DMS114 treated with DMSO at 0.1 percent for 48 hours (cell line): ENCODE measurements around the gene PDE2A.

ENCODE experiments used
- DNase-seq: peaks from one replicate; lab custom pipeline; 2025; ENCODE audit not compliant: unreplicated experiment; lab: John Stamatoyannopoulos, UW

PDE2A gene

DNA sequence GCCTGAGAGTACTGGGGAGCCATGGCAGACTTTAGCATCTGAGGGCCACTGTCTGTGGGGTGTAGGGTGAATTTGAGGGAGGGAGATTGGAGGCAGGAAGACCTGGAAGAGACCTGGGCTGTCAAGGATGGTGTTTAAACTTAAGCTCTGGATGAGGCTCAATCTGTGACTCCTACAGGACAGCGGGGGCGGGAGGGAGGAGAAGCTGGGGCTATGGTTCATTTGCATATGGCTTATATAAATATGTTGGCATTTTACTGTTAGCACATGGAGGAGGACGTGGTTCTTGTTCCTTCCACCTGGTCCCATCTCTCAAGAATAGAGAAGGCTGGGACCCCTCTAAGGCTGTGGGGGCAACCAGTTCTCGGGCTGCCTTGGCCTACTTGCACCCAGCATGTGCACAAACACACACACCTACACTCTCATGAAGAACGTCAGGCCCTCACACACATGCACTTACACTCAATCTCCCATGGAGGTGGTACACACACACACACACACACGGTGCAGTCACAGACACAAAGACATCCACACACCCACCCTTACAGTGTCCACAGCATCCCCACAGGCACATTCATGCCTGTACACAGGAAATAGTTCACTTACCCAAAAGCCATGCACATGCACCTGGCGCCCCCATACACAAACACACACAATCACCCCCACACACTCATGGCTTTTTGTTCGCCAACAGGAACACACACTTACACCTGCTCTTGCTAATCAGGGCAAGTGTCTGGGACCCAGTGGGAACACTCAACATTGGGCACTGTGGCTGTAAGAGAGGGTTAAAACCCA is 81.3 kb downstream of the PDE2A start:
- DNase-seq = no peak

DNA sequence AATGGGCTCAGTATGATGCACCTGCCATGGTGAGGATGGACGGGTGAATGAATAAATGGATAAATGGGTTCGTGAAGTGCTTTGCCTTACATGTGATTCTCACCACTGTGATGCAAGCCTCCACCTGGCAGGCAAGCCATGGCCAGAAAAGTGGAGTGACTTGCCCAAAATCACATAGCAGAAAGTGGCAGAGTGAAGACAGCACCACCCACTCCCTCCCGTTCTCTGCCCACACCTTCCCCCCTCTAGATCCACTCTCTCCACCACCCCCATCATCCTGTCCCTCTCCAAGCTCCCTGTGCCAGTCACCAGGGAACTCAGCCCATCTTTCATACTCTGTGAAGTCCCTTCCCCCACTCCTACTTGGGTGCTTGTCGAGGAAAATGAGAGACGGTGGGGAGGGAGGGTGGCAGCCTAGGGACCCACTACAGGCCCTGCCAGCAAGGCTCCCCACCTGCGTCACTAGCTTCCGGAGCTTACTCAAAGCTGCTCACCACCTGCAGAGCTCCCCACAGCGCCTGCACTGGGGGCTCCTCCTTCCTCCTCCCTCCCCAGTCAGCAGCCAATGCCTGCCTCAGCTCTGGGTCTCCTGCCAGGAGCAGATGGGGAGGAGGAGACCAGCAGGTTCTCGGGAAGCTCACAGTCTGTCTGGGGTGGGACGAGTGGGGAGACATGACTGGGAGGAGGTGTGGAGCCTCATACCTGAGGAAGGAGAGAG is 82.3 kb downstream of the PDE2A start:
- no peak for DNase-seq

DNA sequence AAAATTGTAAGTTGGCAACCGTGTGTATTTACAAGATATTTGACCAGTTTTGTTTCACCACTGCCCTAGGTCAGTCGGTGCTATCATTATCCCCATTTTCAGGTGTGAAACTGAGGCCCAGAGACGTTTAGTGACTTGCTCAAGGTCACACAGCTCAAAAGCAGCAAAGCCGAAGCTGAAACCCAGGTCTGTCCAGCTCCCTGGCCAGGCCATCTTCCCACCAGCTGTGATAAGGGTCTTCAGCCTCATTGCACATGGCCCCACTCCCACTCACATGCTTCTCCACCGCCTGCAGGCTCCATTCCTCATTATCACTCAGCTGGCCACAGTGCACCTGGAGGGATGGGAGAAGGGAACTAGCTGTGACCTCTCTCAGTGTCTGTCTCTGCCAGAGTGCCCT is 83.2 kb downstream of the PDE2A start:
- DNase-seq = no peak

- no peak for DNase-seq
Measured at GRCh38 chr11:72589802-72590761, 84.1 kb downstream of the PDE2A start.

- DNase-seq = no peak
Measured at GRCh38 chr11:72588421-72589410, 85.5 kb downstream of the PDE2A start.

- DNase-seq = no peak
Measured at GRCh38 chr11:72587696-72588095, 86.5 kb downstream of the PDE2A start.

- no peak for DNase-seq
Measured at GRCh38 chr11:72586321-72587090, 87.7 kb downstream of the PDE2A start.

- peak; percentile 20 for DNase-seq
Measured at GRCh38 chr11:72585762-72586311, 88.4 kb downstream of the PDE2A start.

DNA sequence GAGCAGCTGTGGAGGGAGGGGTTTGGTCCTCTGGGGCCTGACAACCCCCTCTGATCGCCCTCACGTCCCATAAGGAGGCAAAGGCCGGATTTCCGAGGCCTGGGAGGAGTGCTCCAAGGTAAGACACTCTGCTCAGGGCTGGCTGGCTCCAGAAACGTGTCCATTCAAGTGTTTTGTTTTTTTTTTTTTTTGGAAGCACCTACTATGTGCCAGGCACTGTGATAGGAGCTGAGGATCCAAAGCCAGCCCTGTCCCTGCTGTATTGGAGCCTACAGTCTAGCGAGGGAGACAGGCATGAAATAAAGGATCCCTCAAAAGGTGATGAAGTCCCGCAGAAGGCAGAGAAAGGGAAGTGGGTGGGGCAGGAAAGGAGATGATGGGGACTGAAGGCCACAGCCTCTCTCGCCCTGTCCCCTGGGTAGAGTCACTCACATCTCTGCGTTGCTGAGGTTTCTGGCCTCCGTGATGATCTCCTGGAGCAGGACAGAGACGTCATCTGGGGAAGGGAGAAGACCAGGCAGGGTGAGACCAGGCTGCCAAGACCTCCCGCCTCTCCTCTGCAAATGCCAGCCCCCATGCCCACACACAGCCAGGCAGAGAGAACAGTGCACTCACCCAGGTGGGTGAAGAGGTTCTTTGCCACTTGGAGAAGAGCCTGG is 89.2 kb downstream of the PDE2A start:
- no peak for DNase-seq

- no peak for DNase-seq
Measured at GRCh38 chr11:72584293-72584938, 89.8 kb downstream of the PDE2A start.

DNA sequence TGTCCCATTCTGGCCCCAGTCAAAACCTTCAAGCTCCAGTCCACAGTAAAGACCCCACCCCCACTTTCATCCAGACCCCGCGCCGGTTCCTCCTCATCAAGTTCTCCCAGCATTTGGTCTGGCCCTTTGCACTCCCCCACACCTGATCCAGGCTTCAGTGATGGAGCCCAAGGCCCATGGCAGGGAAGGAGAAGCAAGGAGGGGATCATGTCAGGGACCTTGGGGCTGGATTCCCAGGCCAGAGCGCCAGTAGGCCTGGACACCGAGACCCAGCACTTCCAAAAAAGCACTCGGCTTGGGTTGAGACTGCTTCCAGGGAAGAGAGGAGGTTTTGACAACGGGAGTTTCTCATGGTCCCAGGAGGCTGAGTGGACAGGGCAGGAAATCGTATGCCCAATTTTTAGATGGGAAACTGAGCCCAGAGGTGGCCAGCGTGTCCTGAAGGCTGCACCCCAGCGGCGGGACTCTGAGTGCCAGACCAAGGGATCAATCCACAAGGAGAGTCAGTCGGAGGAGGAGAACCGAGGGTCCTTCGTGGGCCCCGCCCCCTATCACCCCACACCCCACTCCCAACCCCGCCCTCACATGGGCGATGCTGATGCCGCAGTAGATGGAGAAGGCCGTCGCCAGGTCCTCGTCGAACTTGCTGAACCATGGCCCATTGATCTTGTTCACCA is 90.5 kb downstream of the PDE2A start:
- no peak for DNase-seq

DNA sequence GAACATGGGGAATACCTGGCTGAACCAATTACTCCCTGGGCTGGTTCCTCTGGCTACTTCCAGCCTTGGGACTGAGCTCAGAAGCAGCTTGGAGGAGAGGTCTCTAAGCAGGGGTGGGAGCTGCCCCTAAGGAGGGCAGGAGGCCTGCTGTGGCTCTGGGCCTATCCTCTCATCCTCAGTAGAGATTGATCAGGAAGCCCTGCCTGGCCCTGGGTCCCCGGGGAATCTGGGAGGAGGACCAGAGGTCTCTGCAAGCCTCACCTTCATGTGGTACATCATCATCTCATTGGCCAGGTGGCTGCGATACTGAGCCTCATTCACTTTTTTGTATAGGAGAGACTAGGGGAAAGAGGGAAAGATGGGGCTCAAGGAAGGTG is 91.1 kb downstream of the PDE2A start:
- no peak for DNase-seq

- no peak for DNase-seq
Measured at GRCh38 chr11:72582206-72583176, 91.7 kb downstream of the PDE2A start.

DNA sequence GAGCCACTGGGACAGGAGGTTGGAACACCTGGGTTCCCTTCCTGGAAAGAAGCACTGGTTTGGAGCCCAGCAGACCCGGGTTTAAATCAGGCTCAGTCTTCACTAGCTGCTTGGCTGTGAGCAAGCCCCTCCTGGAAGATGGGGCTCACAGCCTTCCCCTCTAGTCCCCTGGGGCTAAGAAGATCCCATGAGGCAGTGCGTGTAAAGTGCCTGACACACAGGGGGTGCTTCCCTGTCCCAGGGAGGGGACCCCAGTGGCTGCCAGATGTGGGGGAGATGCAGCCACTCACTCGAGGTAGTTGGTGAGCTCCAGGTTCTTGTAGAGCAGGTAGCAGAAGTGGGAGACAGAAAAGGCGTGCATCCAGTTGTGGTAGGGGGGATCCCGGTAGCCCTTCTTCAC is 93.2 kb downstream of the PDE2A start:
- DNase-seq = no peak

- no peak for DNase-seq
Measured at GRCh38 chr11:72580642-72580950, 93.6 kb downstream of the PDE2A start.

GRCh38 chr11:72579816-72580641 is 94.2 kb downstream of the PDE2A start:
- no peak for DNase-seq
